Measurements from ENCODE around the gene TM9SF4.

Gene TM9SF4

DNA sequence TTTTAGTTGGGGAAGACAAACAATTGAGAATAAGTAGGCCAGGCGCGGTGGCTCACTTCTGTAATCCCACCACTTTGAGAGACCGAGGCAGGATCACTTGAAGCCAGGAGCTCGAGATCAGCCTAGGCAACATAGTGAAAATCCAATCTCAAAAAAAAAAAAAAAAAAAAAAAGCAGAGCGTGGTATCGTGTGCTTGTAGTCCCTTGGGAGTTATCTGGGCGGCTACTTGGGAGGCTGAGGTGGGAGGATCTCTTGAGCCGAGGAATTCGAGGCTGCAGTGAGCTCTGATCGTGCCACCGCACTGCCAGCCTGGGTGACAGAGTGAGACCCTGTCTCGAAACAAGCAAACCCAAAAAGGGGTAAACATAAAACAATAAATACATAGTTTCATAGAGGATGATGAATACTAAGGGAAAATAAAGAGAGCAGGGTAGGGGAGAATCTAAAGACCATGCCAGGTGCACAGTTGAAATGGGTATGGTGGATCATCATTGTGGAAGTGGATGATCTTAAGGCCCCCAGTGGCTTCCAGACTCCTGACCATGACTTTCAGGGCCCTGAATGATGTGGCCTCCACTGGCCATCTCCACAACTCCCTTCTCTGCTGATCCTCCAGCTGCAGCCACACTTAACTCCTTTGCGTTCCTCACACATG lies 99.1 kb downstream of the TM9SF4 start:
- FAIRE-seq: no peak

DNA sequence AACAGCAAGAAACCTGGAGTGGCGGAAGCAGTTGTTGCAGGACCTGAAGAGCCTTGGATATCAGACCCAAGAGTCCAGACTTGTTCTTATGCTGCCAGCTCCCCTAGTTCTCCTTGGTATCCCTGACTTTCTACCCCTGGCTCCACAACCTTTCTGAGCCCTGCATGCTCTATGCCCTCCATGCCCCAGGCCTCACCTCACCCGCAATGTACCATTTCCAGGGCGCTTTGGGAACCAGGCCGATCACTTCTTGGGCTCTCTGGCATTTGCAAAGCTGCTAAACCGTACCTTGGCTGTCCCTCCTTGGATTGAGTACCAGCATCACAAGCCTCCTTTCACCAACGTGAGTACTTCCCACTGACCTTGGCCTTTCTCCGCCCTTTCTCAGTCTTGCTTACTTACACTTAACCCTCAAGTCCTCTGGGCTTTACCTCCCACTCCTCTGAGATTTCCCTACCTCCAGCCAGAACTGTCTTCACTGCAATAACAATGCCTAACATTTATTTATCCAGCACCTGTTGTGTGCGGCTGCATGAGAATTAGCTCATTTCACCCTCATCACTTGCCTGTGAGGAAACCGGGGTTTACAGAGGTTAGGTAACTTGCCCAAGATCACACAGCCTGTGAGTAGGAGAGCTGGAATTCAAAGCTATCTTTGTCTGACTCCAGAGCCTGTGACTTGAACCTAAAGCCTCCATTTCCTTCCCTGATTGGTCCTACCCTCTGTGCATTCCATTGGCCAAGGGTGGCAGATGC lies 100.5 kb downstream of the TM9SF4 start:
- no peak for FAIRE-seq

- FAIRE-seq: no peak
These were observed 104.4 kb downstream of the TM9SF4 start for GRCh38 chr20:32213870-32214269.

DNA sequence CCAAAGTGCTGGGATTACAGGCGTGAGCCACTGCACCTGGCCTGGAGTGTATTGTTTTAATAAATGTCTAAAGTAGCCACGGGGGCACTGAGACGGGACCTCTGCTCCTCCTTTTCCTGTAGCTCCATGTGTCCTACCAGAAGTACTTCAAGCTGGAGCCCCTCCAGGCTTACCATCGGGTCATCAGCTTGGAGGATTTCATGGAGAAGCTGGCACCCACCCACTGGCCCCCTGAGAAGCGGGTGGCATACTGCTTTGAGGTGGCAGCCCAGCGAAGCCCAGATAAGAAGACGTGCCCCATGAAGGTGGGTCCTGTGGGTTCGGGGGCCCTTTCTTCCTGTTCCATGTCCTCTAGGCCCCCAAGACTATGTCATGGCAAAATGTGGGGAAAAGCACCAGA lies 105.6 kb downstream of the TM9SF4 start:
- no peak for FAIRE-seq

GRCh38 chr20:32215729-32216128 lies 106.2 kb downstream of the TM9SF4 start:
- no peak for FAIRE-seq

- no peak for FAIRE-seq
These were observed 106.9 kb downstream of the TM9SF4 start for GRCh38 chr20:32216179-32217142.

Measured in endometrium (tissue), 2 donors.